A549 treated with ZK216348 at 1 μM for 4 hours (cell line): ENCODE results near the gene FIBCD1. TPM values are rescaled to one million over a fixed set of nuclear protein-coding genes. Genes with fewer than 3 reads are reported as not detected.

ENCODE experiments used
- total RNA-seq: library from RNA; stranded (reverse); fragments of 200-300 nt; extraction: Qiagen RNA extraction; gene quantifications from 5 replicates; pipeline ENCODE4 v1.2.3, GENCODE V29; 2022; ENCODE audit warnings: low read depth

FIBCD1 gene, protein sequence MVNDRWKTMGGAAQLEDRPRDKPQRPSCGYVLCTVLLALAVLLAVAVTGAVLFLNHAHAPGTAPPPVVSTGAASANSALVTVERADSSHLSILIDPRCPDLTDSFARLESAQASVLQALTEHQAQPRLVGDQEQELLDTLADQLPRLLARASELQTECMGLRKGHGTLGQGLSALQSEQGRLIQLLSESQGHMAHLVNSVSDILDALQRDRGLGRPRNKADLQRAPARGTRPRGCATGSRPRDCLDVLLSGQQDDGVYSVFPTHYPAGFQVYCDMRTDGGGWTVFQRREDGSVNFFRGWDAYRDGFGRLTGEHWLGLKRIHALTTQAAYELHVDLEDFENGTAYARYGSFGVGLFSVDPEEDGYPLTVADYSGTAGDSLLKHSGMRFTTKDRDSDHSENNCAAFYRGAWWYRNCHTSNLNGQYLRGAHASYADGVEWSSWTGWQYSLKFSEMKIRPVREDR
- total RNA-seq, result 4.1 to 16.6 TPM (median 14.7 TPM) in 5 replicates

DNA sequence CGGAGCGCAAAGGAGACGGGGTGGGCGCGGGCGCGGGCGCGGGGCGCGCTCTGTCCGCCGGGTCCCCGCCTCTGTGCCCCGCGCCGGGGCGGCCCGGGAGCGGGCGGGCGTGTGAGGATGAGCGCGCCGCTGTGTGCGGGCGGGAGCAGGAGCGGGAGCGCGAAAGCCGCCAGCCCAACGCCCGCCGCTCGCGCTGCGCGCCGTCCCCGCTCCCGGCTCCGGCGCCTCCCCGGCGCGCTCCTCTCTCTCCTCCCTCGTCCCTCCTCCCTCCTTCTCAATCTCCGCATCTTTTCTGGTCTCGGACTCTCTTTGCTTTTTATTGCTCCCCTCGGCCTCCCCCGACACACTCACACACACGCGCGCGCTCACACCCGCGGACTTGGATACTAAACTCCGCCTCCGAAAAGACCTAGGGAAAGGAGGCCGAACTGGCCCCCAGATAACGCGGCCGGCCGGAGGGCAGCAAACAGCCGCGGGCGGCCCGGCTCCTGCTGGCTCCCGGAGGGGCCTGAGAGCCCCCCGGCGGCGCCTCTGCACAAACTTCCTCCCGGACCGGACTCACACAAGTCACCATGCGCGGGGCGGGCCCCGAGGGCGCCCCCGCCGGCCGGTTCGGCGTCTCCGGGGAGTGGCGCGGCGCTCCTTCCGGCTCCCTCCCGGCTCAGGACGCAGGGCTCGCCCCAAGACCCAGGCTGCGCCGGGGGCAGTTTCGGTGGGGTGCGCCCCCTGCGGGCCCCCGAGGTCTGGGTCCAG, at the start of gene FIBCD1:
FIBCD1 (minus strand) TSS at position 596 of the 753 bp plus-strand sequence. CDS start 640 bp downstream, outside the sequence.

GRCh38 chr9:130896233-130897014, 42.6 kb downstream of the FIBCD1 start, which contains the start of gene QRFP:
Gene QRFP (minus strand): TSS chr9:130896812. CDS start chr9:130893838, 2,974 bp downstream.

Other genes starting within 250 kb of the FIBCD1 start
- gene EXOSC2, start 245.5 kb downstream of the FIBCD1 start, total RNA-seq, result 52.3 to 77.6 TPM (median 54.2 TPM) in 5 replicates
- gene ABL1, start 104.0 kb downstream of the FIBCD1 start, total RNA-seq, result 32.6 to 56.6 TPM (median 52.8 TPM) in 5 replicates
- gene QRFP, start 42.4 kb downstream of the FIBCD1 start, total RNA-seq, result not detected in 5 replicates
- 1.2 to 2.8 TPM (median 2.0 TPM) in 5 replicates for gene LAMC3, start 69.9 kb upstream of the FIBCD1 start, total RNA-seq
- gene AIF1L, start 157.3 kb upstream of the FIBCD1 start, total RNA-seq, result 1.4 to 2.1 TPM (median 1.5 TPM) in 5 replicates
- gene NUP214, start 186.3 kb upstream of the FIBCD1 start, total RNA-seq, result 21.7 to 29.5 TPM (median 26.4 TPM) in 5 replicates